ENCODE results near the gene MMP24. TPM values are rescaled to one million over a fixed set of nuclear protein-coding genes. Genes with fewer than 3 reads are reported as not detected.

MMP24 gene
- total RNA-seq, 6 experiments from 2014 or later = 0.27 to 1.5 (median 0.84) TPM

DNA sequence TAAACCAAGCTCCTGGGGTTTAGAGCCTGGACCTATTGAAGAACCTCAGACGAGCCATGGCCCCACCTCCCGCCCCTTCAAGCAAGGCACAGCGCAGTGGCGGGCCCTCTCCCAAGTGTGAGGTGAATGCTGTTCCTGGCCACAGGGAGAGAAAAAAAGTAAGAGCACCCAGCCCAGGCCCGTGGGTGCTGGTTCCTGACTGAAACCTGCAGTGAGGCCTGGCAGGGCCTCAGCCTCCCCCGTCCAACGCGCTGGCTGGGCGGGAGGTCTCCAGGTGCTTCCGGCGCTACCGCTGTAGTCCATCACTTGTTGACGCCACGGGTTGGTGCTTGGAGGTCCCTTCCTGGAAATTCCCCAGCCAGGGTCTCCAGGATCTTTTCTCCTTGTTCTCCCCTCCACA lies 71.2 kb downstream of the MMP24 start:
- no peak for ATAC-seq
- H3K4me3 ChIP-seq = no peak overlapping the region
- H3K27me3 ChIP-seq = no peaks in the 10 kb centered on the region
- intact Hi-C loops (cut with DNase I) = loop anchor here in 1 of 2 donors (5.0 kb wide), 1 partner anchor 145 kb away; no protein-coding TSS in a partner anchor
- no peaks in the 10 kb centered on the region for H3K9me3 ChIP-seq
- TF ChIP-seq POLR2A (IDR thresholded peaks at IDR 0.05) = no peak
- no peak for TF ChIP-seq CTCF (IDR thresholded peaks at IDR 0.05)
- no peak overlapping the region for H3K27ac ChIP-seq
- no peaks in the 10 kb centered on the region for H3K36me3 ChIP-seq
- no CpG with 5 or more reads among the region's 14 CpGs for WGBS (ENCODE audit: insufficient coverage, low coverage, low lambda C conversion rate, missing lambda C conversion rate)
- H3K4me1 ChIP-seq = peaks cover 0 to 6% (median 0%) of the 10 kb centered on the region in 4 donors
- no peak for DNase-seq

GRCh38 chr20:35298264-35298663 lies 71.8 kb downstream of the MMP24 start:
- no peaks in the 10 kb centered on the region for H3K36me3 ChIP-seq
- TF ChIP-seq POLR2A (IDR thresholded peaks at IDR 0.05) (no peak), CTCF (IDR thresholded peaks at IDR 0.05) (no peak)
- no peaks in the 10 kb centered on the region for H3K27me3 ChIP-seq
- ATAC-seq = no peak
- no peaks in the 10 kb centered on the region for H3K9me3 ChIP-seq
- no peak overlapping the region for H3K4me3 ChIP-seq
- intact Hi-C loops (cut with DNase I) = loop anchor here in 1 of 2 donors (5.0 kb wide), 1 partner anchor 144 kb away; no protein-coding TSS in a partner anchor
- 20% methylated on average over 1 of the region's 5 CpGs for WGBS (ENCODE audit: insufficient coverage, low coverage, low lambda C conversion rate, missing lambda C conversion rate)
- DNase-seq = no peak
- H3K27ac ChIP-seq = no peak overlapping the region
- H3K4me1 ChIP-seq = peaks cover 0 to 6% (median 0%) of the 10 kb centered on the region in 4 donors

- ATAC-seq = no peak
- 62% methylated on average over 4 of the region's 4 CpGs for WGBS (ENCODE audit: insufficient coverage, low coverage, low lambda C conversion rate, missing lambda C conversion rate)
These were observed 73.3 kb downstream of the MMP24 start for GRCh38 chr20:35299780-35300179.

DNA sequence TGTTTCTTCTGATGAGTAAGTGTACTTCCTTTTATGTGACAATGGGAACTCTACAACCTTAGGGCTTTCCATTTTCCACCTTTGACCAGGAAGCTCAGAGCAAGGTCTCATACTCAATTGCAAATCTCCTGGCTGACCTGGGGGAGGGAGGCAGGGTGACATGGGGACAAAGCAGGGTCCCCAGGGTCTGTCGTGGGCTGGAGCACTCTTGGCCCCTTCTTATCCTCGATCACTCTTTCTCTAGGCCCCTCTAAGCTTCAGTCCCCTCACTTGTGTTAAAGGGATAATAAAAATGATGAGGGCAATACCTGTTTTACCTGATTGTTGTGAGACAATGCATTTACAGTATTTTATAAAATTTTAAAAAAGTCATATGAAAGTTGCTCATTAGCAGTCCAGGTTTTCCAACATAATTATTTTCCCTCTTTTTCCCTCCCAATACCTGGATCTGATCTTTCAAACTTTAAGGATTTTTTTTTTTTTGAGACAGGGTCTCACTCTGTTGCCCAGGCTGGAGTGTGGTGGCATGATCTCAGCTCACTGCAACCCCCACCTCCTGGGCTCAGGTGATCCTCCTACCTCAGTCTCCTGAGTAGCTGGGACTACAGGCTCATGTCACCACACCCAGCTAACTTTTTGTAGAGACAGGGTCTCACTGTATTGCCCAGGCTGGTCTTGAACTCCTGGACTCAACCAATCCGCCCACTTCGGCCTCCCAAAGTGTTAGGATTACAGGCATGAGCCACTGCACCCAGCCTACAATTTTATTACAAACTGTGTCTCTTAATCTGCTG lies 74.2 kb downstream of the MMP24 start:
- no peaks in the 10 kb centered on the region for H3K9me3 ChIP-seq
- DNase-seq = no peak
- 76% methylated on average over 4 of the region's 4 CpGs for WGBS (ENCODE audit: insufficient coverage, low coverage, low lambda C conversion rate, missing lambda C conversion rate)
- H3K4me3 ChIP-seq = no peak overlapping the region
- intact Hi-C loops (cut with DNase I) = loop anchor here (5.0 kb wide), 2 partner anchors 147 to 152 kb away; no protein-coding TSS in a partner anchor
- TF ChIP-seq POLR2A (IDR thresholded peaks at IDR 0.05) = no peak
- no peak for TF ChIP-seq CTCF (IDR thresholded peaks at IDR 0.05)
- no peak overlapping the region for H3K27ac ChIP-seq
- H3K27me3 ChIP-seq = no peaks in the 10 kb centered on the region
- H3K36me3 ChIP-seq = no peaks in the 10 kb centered on the region
- H3K4me1 ChIP-seq = peaks cover 0 to 6% (median 2%) of the 10 kb centered on the region in 4 donors
- no peak for ATAC-seq

More at GRCh38 chr20:35299780-35300179, 73.3 kb downstream of the MMP24 start:
- peaks cover 0 to 6% (median 2%) of the 10 kb centered on the region in 4 donors for H3K4me1 ChIP-seq
- no peak overlapping the region for H3K4me3 ChIP-seq
- no peaks in the 10 kb centered on the region for H3K27me3 ChIP-seq
- DNase-seq = no peak
- no peaks in the 10 kb centered on the region for H3K36me3 ChIP-seq
- no peak overlapping the region for H3K27ac ChIP-seq
- intact Hi-C loops (cut with DNase I) = loop anchor here (5.0 kb wide), 3 partner anchors 143 to 153 kb away; no protein-coding TSS in a partner anchor
- H3K9me3 ChIP-seq = no peaks in the 10 kb centered on the region
- no peak for TF ChIP-seq POLR2A (IDR thresholded peaks at IDR 0.05)
- no peak for TF ChIP-seq CTCF (IDR thresholded peaks at IDR 0.05)

Data from right lobe of liver (tissue), 6 donors.